GM12891 (cell line): ENCODE results near the gene PLAGL1.

ENCODE experiments used
- PAX5 ChIP-seq: IDR thresholded peaks from 2 replicates; pipeline ENCODE4 v1.6.1; 2011; ENCODE audit warnings: low read length, moderate library complexity, mild to moderate bottlenecking; ENCODE audit not compliant: insufficient read depth, severe bottlenecking
- POLR2A ChIP-seq: IDR thresholded peaks from 2 replicates; pipeline ENCODE4 v1.6.1; 2011; ENCODE audit warnings: low read depth, low read length, control low read depth

DNA sequence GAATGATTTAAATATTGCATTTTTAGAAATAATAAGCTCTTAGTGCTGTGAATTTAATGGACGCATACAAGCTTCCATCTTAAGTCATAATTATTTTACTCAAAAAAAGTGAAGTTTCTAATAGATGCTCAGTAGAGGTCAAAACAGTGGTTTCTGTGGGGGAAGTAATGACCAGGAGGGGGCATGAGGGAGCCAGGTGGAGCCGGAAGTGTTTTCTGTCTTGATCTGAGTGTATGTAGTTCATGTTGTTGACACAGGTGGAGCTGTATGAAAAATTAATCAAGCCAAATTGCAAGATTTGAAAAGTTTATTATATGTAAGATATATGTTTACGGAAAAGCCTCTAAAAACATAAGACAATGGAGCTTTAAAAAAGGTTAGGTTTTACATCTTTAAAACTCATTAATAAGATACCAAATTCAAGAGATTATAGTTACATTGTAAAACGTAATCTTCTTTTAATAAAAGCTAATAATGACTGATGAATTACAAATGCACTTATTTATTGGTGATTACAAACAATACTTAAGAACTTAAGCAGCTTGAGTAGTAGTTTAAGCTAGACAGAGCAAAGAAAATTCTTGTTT, 68.0 kb downstream of the PLAGL1 start:
- TF ChIP-seq PAX5 (no peak), POLR2A (no peak)
